ENCODE data around the gene POU2AF3. TPM values are rescaled to one million over a fixed set of nuclear protein-coding genes. Genes with fewer than 3 reads are reported as not detected.

POU2AF3 gene
- total RNA-seq, 1 experiment from 2014 or later = 2.7 TPM

- H3K4me3 Mint-ChIP-seq = no peak overlapping the region
- H3K27ac Mint-ChIP-seq = no peak overlapping the region
- ChIA-PET POLR2A (no interaction called here), CTCF (no interaction called here)
- no peaks in the 10 kb centered on the region for H3K9me3 Mint-ChIP-seq
- H3K4me1 Mint-ChIP-seq = no peaks in the 10 kb centered on the region
- no peaks in the 10 kb centered on the region for H3K27me3 Mint-ChIP-seq (ENCODE audit: low read depth)
- ATAC-seq (no peak), DNase-seq (ENCODE audit: low spot score) (no peak)
- TF ChIP-seq ZNF138 (CRISPR knock-in tag; conservative IDR thresholded peaks at IDR 0.05) = no peak
- TF ChIP-seq CDX4 (CRISPR knock-in tag; IDR thresholded peaks at IDR 0.05; ENCODE audit: borderline replicate concordance) = no peak
- TF ChIP-seq FOXJ3 (CRISPR knock-in tag; IDR thresholded peaks at IDR 0.05; ENCODE audit: borderline replicate concordance) = no peak
- no peak for TF ChIP-seq TP53 (CRISPR knock-in tag; IDR thresholded peaks at IDR 0.05)
- TF ChIP-seq NFATC4 (CRISPR knock-in tag; IDR thresholded peaks at IDR 0.05) = no peak
- TF ChIP-seq SMAD4 (CRISPR knock-in tag; IDR thresholded peaks at IDR 0.05) = no peak
- no peak for TF ChIP-seq PRRX2 (CRISPR knock-in tag; IDR thresholded peaks at IDR 0.05)
- no peak for TF ChIP-seq ZNF532 (CRISPR knock-in tag; IDR thresholded peaks at IDR 0.05; ENCODE audit: borderline replicate concordance)
- no peak for TF ChIP-seq ESRRA (CRISPR knock-in tag; IDR thresholded peaks at IDR 0.05; ENCODE audit: borderline replicate concordance)
- no peak for TF ChIP-seq GABPB1 (CRISPR knock-in tag; IDR thresholded peaks at IDR 0.05)
- no peak for TF ChIP-seq MYBL2 (CRISPR knock-in tag; IDR thresholded peaks at IDR 0.05)
- H3K36me3 Mint-ChIP-seq = no peaks in the 10 kb centered on the region
Measured at GRCh38 chr11:111253630-111254029, 44.7 kb upstream of the POU2AF3 start.

GRCh38 chr11:111258046-111258445 is 40.3 kb upstream of the POU2AF3 start:
- ChIA-PET CTCF (no interaction called here), POLR2A (no interaction called here)
- Mint-ChIP-seq H3K27ac (no peak overlapping the region), H3K9me3 (no peaks in the 10 kb centered on the region), H3K36me3 (no peaks in the 10 kb centered on the region), H3K4me3 (no peak overlapping the region), H3K27me3 (ENCODE audit: low read depth) (no peaks in the 10 kb centered on the region), H3K4me1 (no peaks in the 10 kb centered on the region)
- TF ChIP-seq NR3C1 (CRISPR knock-in tag; conservative IDR thresholded peaks at IDR 0.05; ENCODE audit: low read depth) (no peak), USF2 (CRISPR knock-in tag; IDR thresholded peaks at IDR 0.05) (no peak), NFATC4 (CRISPR knock-in tag; IDR thresholded peaks at IDR 0.05) (no peak)
- TF ChIP-seq, protein P1, sequence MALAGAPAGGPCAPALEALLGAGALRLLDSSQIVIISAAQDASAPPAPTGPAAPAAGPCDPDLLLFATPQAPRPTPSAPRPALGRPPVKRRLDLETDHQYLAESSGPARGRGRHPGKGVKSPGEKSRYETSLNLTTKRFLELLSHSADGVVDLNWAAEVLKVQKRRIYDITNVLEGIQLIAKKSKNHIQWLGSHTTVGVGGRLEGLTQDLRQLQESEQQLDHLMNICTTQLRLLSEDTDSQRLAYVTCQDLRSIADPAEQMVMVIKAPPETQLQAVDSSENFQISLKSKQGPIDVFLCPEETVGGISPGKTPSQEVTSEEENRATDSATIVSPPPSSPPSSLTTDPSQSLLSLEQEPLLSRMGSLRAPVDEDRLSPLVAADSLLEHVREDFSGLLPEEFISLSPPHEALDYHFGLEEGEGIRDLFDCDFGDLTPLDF (CRISPR knock-in tag; IDR thresholded peaks at IDR 0.05) = no peak
- TF ChIP-seq, protein P2, sequence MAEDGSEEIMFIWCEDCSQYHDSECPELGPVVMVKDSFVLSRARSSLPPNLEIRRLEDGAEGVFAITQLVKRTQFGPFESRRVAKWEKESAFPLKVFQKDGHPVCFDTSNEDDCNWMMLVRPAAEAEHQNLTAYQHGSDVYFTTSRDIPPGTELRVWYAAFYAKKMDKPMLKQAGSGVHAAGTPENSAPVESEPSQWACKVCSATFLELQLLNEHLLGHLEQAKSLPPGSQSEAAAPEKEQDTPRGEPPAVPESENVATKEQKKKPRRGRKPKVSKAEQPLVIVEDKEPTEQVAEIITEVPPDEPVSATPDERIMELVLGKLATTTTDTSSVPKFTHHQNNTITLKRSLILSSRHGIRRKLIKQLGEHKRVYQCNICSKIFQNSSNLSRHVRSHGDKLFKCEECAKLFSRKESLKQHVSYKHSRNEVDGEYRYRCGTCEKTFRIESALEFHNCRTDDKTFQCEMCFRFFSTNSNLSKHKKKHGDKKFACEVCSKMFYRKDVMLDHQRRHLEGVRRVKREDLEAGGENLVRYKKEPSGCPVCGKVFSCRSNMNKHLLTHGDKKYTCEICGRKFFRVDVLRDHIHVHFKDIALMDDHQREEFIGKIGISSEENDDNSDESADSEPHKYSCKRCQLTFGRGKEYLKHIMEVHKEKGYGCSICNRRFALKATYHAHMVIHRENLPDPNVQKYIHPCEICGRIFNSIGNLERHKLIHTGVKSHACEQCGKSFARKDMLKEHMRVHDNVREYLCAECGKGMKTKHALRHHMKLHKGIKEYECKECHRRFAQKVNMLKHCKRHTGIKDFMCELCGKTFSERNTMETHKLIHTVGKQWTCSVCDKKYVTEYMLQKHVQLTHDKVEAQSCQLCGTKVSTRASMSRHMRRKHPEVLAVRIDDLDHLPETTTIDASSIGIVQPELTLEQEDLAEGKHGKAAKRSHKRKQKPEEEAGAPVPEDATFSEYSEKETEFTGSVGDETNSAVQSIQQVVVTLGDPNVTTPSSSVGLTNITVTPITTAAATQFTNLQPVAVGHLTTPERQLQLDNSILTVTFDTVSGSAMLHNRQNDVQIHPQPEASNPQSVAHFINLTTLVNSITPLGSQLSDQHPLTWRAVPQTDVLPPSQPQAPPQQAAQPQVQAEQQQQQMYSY (CRISPR knock-in tag; IDR thresholded peaks at IDR 0.05) = no peak
- ATAC-seq = no peak
- no peak for DNase-seq (ENCODE audit: low spot score)

Measured in WTC11 (cell line).